ENCODE measurements around the gene JAKMIP1. TPM values are rescaled to one million over a fixed set of nuclear protein-coding genes. Genes with fewer than 3 reads are reported as not detected.

JAKMIP1 gene
- total RNA-seq, 1 experiment from 2014 or later = not detected

- ChIA-PET RAD21 (ENCODE audit: low non-redundant PET in 1 of 2, low total read pairs in 2 of 2, uncharacterized antibody in 2 of 2, unreplicated experiment in 2 of 2) (interaction anchor here in 1 of 2 experiments (0.6 kb wide), 1 partner anchor 87 kb away, joined by 3 read pairs; no protein-coding TSS in a partner anchor), POLR2A (no interaction called here), CTCF (interaction anchor here (1.2 kb wide), 2 partner anchors 86 to 88 kb away, joined by 3 to 4 read pairs; no protein-coding TSS in a partner anchor)
- Histone ChIP-seq H3K36me3 (ENCODE audit: control insufficient read depth in 1 of 2, insufficient read depth in 2 of 2, low read length in 2 of 2) (no peaks in the 10 kb centered on the region), H3K79me2 (ENCODE audit: insufficient read depth, low read length) (no peaks in the 10 kb centered on the region), H3K27ac (ENCODE audit: low read depth, low read length) (no peak overlapping the region), H4K20me1 (ENCODE audit: insufficient read depth) (no peaks in the 10 kb centered on the region), H3K9ac (ENCODE audit: low read length) (no peak overlapping the region), H3K27me3 (ENCODE audit: insufficient read depth, low read length) (peaks cover 16% of the 10 kb centered on the region), H3K4me3 (replicated peaks in 1 of 2; ENCODE audit: low read depth in 1 of 2, low read length in 2 of 2) (no peak overlapping the region), H2AFZ (ENCODE audit: low read depth, low read length, poor library complexity, severe bottlenecking) (no peak overlapping the region), H3K4me2 (ENCODE audit: low read length) (no peak overlapping the region), H3K9me3 (ENCODE audit: control insufficient read depth in 1 of 2, insufficient read depth in 1 of 2, low read depth in 1 of 2, low read length in 2 of 2) (no peaks in the 10 kb centered on the region), H3K4me1 (ENCODE audit: control insufficient read depth in 1 of 2, insufficient read depth in 2 of 2, low read length in 2 of 2) (no peaks in the 10 kb centered on the region), H3K9me2 (ENCODE audit: insufficient read depth) (no peaks in the 10 kb centered on the region)
- no peak for ATAC-seq
- intact Hi-C loops (cut with micrococcal nuclease) = loop anchor here (5.0 kb wide), 1 partner anchor 263 kb away; no protein-coding TSS in a partner anchor
- DNase-seq (ENCODE audit: low read depth, low spot score) = no peak
- TF ChIP-seq EGR1 (IDR thresholded peaks at IDR 0.05; ENCODE audit: low read depth) (no peak), EZH2 (IDR thresholded peaks at IDR 0.05) (no peak), REST (IDR thresholded peaks at IDR 0.05; ENCODE audit: low read depth) (no peak), EZH2phosphoT487 (IDR thresholded peaks at IDR 0.05; ENCODE audit: borderline replicate concordance) (no peak)
- no TSS peak for BruUV-seq (replicated peaks)
Measured at GRCh38 chr4:6085028-6085690, 115.2 kb downstream of the JAKMIP1 start.

- no TSS peak for BruUV-seq (replicated peaks)
- CTCF ChIA-PET = no interaction called here
- POLR2A ChIA-PET = no interaction called here
- H3K4me2 ChIP-seq (ENCODE audit: low read length) = no peak overlapping the region
- no peaks in the 10 kb centered on the region for H3K36me3 ChIP-seq (ENCODE audit: control insufficient read depth in 1 of 2, insufficient read depth in 2 of 2, low read length in 2 of 2)
- H3K27ac ChIP-seq (ENCODE audit: low read depth, low read length) = no peak overlapping the region
- no peak overlapping the region for H3K9ac ChIP-seq (ENCODE audit: low read length)
- H3K4me3 ChIP-seq (replicated peaks in 1 of 2; ENCODE audit: low read depth in 1 of 2, low read length in 2 of 2) = no peak overlapping the region
- no peak for DNase-seq (ENCODE audit: low read depth, low spot score)
- RAD21 ChIA-PET (ENCODE audit: low non-redundant PET in 1 of 2, low total read pairs in 2 of 2, uncharacterized antibody in 2 of 2, unreplicated experiment in 2 of 2) = no interaction called here
- intact Hi-C loops (cut with micrococcal nuclease) = no loop called here
- H4K20me1 ChIP-seq (ENCODE audit: insufficient read depth) = no peaks in the 10 kb centered on the region
- H3K79me2 ChIP-seq (ENCODE audit: insufficient read depth, low read length) = no peaks in the 10 kb centered on the region
- ATAC-seq = no peak
- H3K9me2 ChIP-seq (ENCODE audit: insufficient read depth) = no peaks in the 10 kb centered on the region
- peaks cover 21% of the 10 kb centered on the region for H3K27me3 ChIP-seq (ENCODE audit: insufficient read depth, low read length)
- no peaks in the 10 kb centered on the region for H3K4me1 ChIP-seq (ENCODE audit: control insufficient read depth in 1 of 2, insufficient read depth in 2 of 2, low read length in 2 of 2)
- H2AFZ ChIP-seq (ENCODE audit: low read depth, low read length, poor library complexity, severe bottlenecking) = no peak overlapping the region
- H3K9me3 ChIP-seq (ENCODE audit: control insufficient read depth in 1 of 2, insufficient read depth in 1 of 2, low read depth in 1 of 2, low read length in 2 of 2) = no peaks in the 10 kb centered on the region
- TF ChIP-seq SIN3A (IDR thresholded peaks at IDR 0.05; ENCODE audit: low read depth) = no peak
- no peak for TF ChIP-seq ZFX (IDR thresholded peaks at IDR 0.05)
- TF ChIP-seq CEBPB (IDR thresholded peaks at IDR 0.05; ENCODE audit: low read depth) = no peak
- no peak for TF ChIP-seq EZH2 (IDR thresholded peaks at IDR 0.05)
- no peak for TF ChIP-seq TCF7L2 (IDR thresholded peaks at IDR 0.05; ENCODE audit: borderline replicate concordance, extremely low read depth, insufficient read depth, insufficient read length)
- TF ChIP-seq POLR2AphosphoS5 (IDR thresholded peaks at IDR 0.05; ENCODE audit: low read depth, low read length) = no peak
- TF ChIP-seq ZNF274 (IDR thresholded peaks at IDR 0.05; ENCODE audit: low read depth, low read length) = no peak
- no peak for TF ChIP-seq YY1 (IDR thresholded peaks at IDR 0.05; ENCODE audit: extremely low read depth, insufficient replicate concordance, low read depth, low read length)
- TF ChIP-seq ZBTB33 (IDR thresholded peaks at IDR 0.05; ENCODE audit: extremely low read depth, insufficient replicate concordance, low read length) = no peak
- TF ChIP-seq RAD21 (IDR thresholded peaks at IDR 0.05; ENCODE audit: low read depth) = no peak
Measured at GRCh38 chr4:6079965-6080364, 120.4 kb downstream of the JAKMIP1 start.
